Stomach smooth muscle (tissue), 2 donors: ENCODE data around the gene IRF2BP1.
"Not testable (repeated sequence)": the region's sequence is repeated elsewhere in the genome, so short reads cannot be mapped to it uniquely, and the experiment has no call there.

Experiments
- H3K27ac ChIP-seq: one replicate; pipeline ENCODE4 v1.7.0; 2013; ENCODE audit warnings: mild to moderate bottlenecking, low read length, inconsistent platforms
- H3K27me3 ChIP-seq, 2 donors: one replicate each; pipeline ENCODE4 v1.7.0; 2013; ENCODE audit warnings: low read length in 2 of 2; ENCODE audit not compliant: insufficient read depth in 2 of 2, control insufficient read depth in 1 of 2
- H3K36me3 ChIP-seq, 2 donors: one replicate each; pipeline ENCODE4 v1.7.0; 2013; ENCODE audit warnings: low read length in 2 of 2; ENCODE audit not compliant: control insufficient read depth in 2 of 2, insufficient read depth in 2 of 2
- H3K4me1 ChIP-seq: one replicate; pipeline ENCODE4 v1.7.0; 2013; ENCODE audit warnings: low read length; ENCODE audit not compliant: control insufficient read depth, insufficient read depth
- H3K4me3 ChIP-seq, 2 donors: one replicate each; pipeline ENCODE4 v1.7.0; 2013; ENCODE audit warnings: low read length in 2 of 2
- H3K9ac ChIP-seq, 2 donors: one replicate each; pipeline ENCODE4 v1.7.0; 2013; ENCODE audit warnings: low read length in 2 of 2, mild to moderate bottlenecking in 1 of 2
- H3K9me3 ChIP-seq, 2 donors: one replicate each; pipeline ENCODE4 v1.7.0; 2013; ENCODE audit warnings: low read length in 2 of 2; ENCODE audit not compliant: control insufficient read depth in 2 of 2
- donor health status: healthy.
- donor health status: Pancreatic carcinoma.

IRF2BP1 gene

DNA sequence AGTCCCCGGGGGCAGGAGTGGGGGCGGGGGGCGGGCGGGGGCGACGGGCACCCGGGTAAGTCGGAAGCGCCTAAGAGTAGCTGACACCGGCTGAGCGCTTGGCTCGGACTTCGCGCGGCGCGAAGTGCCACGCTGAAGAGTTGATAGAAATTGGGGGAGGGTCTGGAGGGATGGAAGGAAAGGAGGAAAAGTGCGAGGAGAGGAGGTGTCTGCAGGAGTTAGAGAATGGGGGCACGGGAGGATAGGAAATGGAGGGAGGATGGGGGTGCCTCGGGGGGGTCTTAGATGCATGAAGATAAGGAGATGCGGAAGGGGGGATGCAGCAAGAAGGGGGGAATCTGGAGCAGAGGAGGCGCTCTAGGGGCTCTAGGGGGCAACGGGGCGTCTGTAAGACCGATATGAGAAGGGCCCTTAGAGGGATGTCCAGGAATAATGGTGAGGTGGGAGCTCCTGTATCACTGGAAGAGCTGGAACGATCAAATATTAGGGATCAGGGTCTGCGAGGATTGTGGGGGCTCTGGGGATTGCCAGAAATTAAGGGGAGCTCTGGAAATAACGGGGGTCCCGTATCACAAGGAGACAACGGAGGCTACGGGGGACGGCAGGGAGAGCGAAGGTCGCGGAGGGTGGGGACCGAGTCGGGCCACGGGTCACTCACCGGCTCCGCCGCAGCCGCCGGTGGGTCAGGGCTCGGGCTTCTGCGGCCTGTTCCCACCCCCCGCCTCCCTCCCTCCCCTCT, 16.1 kb upstream of the IRF2BP1 start, which contains the start of gene MYPOP:
Gene MYPOP, minus strand, starts transcription at position 702 of the 739 bp plus-strand sequence. CDS start 840 bp downstream, outside the sequence.
- H3K9ac ChIP-seq, result peak within 1 kb of the TSS; percentile 86 to 90
- no peaks in the 10 kb centered on the region for H3K9me3 ChIP-seq
- peak within 1 kb of the TSS; percentile 93 to 96 for H3K4me3 ChIP-seq
- peaks cover 20% of the 10 kb centered on the region for H3K4me1 ChIP-seq
- no peaks in the 10 kb centered on the region for H3K27me3 ChIP-seq
- H3K27ac ChIP-seq, result peak within 1 kb of the TSS; percentile 69
- H3K36me3 ChIP-seq, result peaks cover 10 to 14% of the 10 kb centered on the region in 2 donors

- Histone ChIP-seq H3K9ac (no peak overlapping the region), H3K4me1 (peaks cover 20% of the 10 kb centered on the region), H3K4me3 (peak overlapping the region; percentile 57 to 69), H3K36me3 (peaks cover 10 to 14% of the 10 kb centered on the region in 2 donors), H3K27me3 (no peaks in the 10 kb centered on the region), H3K9me3 (no peaks in the 10 kb centered on the region), H3K27ac (no peak overlapping the region)
Measured at GRCh38 chr19:45901432-45901911, 15.5 kb upstream of the IRF2BP1 start.

- Histone ChIP-seq H3K9ac (peak overlapping the region; percentile 29 to 41), H3K4me3 (peak overlapping the region in 1 of 2 donors; percentile 69), H3K9me3 (no peaks in the 10 kb centered on the region), H3K27ac (no peak overlapping the region), H3K27me3 (no peaks in the 10 kb centered on the region), H3K4me1 (peaks cover 20% of the 10 kb centered on the region), H3K36me3 (peaks cover 10 to 14% of the 10 kb centered on the region in 2 donors)
Measured at GRCh38 chr19:45900738-45901431, 14.9 kb upstream of the IRF2BP1 start.

DNA sequence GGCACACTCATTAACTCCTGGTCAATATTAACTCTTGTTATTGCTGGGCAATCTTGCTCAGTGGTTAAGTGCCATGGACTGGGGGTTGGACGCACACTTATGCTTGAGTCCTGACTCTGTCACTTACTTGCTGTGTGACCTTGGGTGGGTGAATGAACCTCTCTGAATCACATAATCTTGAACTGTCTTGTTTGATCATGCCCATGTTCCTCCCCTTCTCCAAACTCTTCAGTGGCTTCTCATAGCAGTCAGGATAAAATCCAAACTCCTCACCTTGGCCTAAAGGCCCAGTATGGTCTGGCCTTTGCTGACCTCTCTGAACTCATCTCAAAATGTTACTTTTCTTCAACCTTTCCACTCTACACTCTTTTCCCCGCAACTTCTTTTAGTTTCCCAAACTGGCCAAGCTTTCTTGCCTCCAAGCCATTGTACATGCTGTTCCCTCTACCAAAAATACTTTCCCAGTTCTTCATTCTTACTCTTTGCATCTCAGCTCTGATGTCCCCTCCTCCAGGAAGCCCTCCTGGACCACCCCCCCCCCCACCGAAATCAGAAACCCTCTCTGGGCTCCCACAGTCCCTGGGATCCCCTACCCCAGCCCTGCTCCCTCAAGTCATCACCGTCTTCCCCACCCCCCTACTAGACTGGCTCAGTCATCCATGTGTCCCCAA, 14.1 kb upstream of the IRF2BP1 start:
- H3K9me3 ChIP-seq, result no peaks in the 10 kb centered on the region
- H3K36me3 ChIP-seq, result peaks cover 10 to 14% of the 10 kb centered on the region in 2 donors
- H3K4me1 ChIP-seq, result peaks cover 20% of the 10 kb centered on the region
- H3K27ac ChIP-seq, result no peak overlapping the region
- H3K4me3 ChIP-seq, result no peak overlapping the region
- H3K9ac ChIP-seq, result no peak overlapping the region
- no peaks in the 10 kb centered on the region for H3K27me3 ChIP-seq

- H3K27me3 ChIP-seq, result no peaks in the 10 kb centered on the region
- no peak overlapping the region for H3K4me3 ChIP-seq
- peaks cover 20% of the 10 kb centered on the region for H3K4me1 ChIP-seq
- H3K36me3 ChIP-seq, result peaks cover 10 to 14% of the 10 kb centered on the region in 2 donors
- H3K27ac ChIP-seq, result no peak overlapping the region
- H3K9ac ChIP-seq, result no peak overlapping the region
- H3K9me3 ChIP-seq, result no peaks in the 10 kb centered on the region
Measured at GRCh38 chr19:45899253-45899652, 13.3 kb upstream of the IRF2BP1 start.

- no peak overlapping the region for H3K27ac ChIP-seq
- H3K9ac ChIP-seq, result no peak overlapping the region
- no peaks in the 10 kb centered on the region for H3K27me3 ChIP-seq
- H3K4me3 ChIP-seq, result no peak overlapping the region
- H3K4me1 ChIP-seq, result peaks cover 12% of the 10 kb centered on the region
- peaks cover 10 to 14% of the 10 kb centered on the region in 2 donors for H3K36me3 ChIP-seq
- H3K9me3 ChIP-seq, result no peaks in the 10 kb centered on the region
Measured at GRCh38 chr19:45897261-45897812, 11.4 kb upstream of the IRF2BP1 start.

DNA sequence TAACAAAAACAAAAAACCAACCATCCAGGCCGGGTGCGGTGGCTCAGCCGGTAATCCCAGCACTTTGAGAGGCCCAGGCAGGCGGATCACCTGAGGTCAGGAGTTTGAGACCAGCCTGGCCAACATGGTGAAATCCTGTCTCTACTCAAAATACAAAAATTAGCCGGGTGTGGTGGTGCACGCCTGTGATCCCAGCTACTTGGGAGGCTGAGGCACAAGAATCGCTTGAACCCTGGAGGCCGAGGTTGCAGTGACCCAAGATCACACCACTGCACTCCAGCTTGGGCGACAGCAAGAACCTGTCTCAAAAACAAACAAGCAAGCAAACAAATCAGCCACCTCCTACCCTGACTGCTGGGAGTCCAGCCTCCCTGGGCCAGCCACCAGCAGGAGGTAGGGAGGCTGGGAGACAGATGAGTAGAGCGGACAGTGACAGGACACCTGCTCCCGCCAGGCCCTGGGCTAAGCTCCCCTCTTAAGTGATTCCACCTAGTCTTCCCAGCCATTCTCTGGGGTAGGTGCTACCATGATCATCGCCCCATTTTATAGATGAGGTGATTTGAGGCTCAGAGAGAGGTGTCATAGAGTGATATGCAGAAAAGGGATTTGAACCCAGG, 10.2 kb upstream of the IRF2BP1 start:
- not testable (repeated sequence) for H3K27ac ChIP-seq, H3K4me3 ChIP-seq, H3K9ac ChIP-seq, H3K27me3 ChIP-seq, H3K4me1 ChIP-seq, H3K9me3 ChIP-seq
- H3K36me3 ChIP-seq, result peaks cover 10 to 14% of the 10 kb centered on the region in 2 donors

GRCh38 chr19:45895519-45895972, 9.6 kb upstream of the IRF2BP1 start:
- Histone ChIP-seq H3K27me3 (no peaks in the 10 kb centered on the region), H3K9ac (no peak overlapping the region), H3K4me1 (no peaks in the 10 kb centered on the region), H3K27ac (no peak overlapping the region), H3K4me3 (no peak overlapping the region), H3K36me3 (peaks cover 8 to 14% of the 10 kb centered on the region in 2 donors), H3K9me3 (no peaks in the 10 kb centered on the region)

GRCh38 chr19:45890877-45891276, 4.9 kb upstream of the IRF2BP1 start:
- H3K4me1 ChIP-seq, result peaks cover 10% of the 10 kb centered on the region
- no peak overlapping the region for H3K4me3 ChIP-seq
- no peak overlapping the region for H3K9ac ChIP-seq
- H3K9me3 ChIP-seq, result no peaks in the 10 kb centered on the region
- no peaks in the 10 kb centered on the region for H3K27me3 ChIP-seq
- peaks cover 0 to 4% of the 10 kb centered on the region in 2 donors for H3K36me3 ChIP-seq
- H3K27ac ChIP-seq, result no peak overlapping the region
